ENCODE measurements around the gene NPAS2.

NPAS2 gene

DNA sequence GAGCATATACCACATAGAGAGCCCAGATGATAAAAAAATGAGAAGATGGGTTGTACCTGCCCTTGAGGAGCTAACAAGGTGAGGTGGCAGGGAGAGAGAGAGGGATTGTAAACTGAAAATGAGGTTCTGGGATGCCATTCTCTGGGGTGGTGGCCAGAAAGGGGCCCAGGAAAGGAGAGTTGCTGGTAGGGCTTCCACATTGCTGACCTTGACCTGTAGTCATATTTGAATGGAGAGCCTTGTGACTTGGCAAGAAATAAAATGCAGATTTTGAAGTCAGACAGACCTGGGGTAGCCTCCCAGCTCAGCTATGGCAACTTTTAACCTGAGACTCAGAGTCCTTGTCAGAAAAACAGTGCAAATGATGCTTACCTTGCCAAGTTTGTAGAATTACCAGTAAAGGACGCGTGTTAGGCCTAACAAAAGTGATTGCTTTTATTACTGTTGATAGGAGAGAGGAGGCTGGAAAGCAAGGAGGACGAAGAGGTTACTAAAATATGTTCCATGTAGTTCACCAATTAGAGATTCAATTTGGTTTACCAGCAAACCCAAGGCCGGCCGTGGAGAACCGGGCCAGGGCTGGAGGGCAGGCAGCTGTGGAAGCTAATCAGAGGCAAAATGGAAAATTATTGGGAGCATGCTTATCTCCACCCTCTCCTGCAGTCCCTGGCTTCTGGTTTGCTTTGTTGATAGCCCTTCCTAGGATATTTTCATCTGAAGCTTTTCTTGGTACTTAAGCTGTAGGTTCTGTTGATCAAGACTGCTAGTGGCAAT, 3.9 kb downstream of the NPAS2 start:
- DNase-seq, result no peak

DNA sequence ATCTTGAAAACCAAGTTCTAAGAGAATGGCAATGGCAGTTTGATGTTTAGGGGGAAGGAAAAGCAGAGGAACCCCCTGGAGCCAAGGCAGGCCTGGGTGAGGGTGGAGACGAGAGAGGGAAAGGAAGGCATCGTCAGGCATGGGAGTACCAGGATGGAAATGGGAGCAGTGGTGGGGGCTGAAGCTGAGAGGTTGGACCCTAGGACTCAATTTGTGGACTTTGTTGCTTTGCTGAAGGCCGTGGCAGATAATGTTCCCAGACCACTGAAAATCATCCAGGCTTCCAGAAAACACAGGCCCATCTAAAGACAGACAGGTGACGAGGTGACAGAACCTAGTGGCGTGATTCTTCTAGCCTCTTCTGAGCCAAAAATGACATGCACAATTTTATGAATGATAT, 4.9 kb downstream of the NPAS2 start:
- no peak for DNase-seq

DNA sequence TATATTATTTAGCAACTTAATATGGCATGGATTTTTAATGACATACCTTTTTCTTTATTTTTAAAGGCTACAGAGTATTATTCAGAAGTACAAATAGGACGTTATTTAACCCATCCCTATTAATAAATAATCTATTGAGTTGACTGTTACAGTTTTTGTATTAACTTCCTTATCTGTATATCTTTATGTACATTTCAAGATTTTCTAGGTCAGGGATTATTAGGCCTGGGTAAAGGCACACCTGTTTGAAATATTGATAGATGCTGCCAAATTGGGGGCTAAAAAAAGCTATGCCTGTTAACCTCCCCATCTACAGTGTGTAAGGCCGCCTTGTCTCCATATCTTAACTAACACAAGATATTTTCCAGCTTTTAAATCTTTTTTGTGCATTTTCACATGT, 6.6 kb downstream of the NPAS2 start:
- no peak for DNase-seq

GRCh38 chr2:100831158-100831750, 11.3 kb downstream of the NPAS2 start:
- no peak for DNase-seq

DNA sequence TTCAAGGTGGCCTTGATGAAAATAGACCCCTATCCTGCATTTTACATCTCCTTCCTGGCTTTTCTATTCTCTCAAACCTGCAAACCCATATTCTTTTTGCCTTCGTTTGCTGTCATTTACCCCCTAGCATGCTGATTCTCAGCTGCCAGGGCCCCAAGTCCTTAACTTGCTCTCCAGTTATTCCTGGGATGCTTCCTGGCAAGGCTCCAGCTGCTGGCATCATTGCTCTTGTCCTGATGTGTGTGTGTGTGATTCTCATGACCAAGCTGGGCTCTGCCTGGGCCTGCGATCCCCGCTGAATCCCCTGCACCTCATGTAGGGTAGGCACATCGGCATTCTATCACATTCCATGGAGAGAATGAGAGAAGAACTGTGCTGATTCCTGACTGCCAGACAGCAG, 11.9 kb downstream of the NPAS2 start:
- DNase-seq, result no peak

- DNase-seq, result no peak
Measured at GRCh38 chr2:100832885-100833284, 12.9 kb downstream of the NPAS2 start.

DNA sequence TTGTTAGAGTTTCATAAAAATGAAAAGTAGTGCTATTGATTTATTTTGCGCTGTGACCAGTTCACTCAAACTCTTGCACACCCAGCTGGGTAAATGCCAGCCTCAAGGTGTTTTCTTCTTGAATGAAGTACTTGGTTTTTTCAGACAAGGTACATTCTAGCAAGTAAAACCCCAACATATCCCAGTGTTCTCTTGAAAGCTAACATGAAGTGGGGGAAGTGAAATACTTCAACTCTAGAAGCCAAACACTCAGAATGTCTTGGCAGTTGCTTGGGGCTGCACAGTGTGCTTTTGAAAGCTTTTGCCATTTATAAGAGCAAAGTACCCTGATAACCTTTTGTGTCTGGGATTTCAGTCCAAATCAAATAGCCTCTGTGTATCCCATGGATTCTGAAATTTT, 13.4 kb downstream of the NPAS2 start:
- no peak for DNase-seq

DNA sequence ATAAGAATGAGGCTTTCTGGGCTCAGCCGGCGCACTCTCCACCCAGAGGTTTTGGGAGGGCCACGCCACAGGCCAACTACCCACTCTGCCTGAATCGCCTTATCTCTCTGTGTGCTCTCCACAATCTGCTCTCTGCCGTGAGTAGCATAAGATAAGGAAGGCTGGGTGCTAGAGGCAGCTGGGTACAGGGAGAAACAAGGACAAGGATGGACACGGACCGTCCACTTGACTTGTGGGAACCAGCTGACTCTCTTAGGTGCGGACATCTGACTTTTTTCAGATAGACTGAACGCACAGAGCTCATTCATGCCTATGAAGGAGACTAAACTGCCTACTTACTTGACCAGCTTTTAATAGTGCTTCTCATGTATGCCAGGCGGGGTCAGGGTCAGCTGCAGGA, 14.3 kb downstream of the NPAS2 start:
- DNase-seq, result no peak

DNA sequence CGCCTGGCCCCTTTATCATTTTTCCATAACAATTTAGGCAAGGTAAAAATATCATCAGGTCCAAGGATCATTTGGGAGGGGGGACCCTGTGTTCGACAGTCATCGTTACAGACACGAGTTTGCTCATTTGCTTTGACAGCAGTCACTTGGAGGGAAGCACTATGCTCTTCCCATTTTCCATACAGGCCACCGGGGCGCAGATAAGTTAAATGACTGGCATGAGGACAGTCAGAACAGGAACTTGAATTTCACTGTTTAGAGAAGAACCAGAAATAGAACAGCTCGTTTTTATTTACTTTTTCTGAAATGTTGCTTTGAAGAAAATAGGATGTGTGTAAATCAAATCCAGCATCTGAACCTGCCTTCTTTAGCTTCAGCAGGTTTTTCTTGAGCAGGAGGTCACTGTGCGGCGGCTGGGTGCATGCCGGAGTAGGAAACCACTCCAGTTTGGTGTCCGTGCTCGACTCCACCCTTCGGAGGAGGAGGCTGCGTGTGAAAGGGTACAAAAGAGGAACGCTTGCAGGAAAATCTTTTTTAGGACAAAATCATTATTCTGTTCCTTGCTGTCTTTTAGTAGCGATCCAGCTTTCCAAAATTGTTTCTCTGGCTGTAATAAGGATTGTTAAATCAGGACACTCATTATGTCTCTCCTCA, 15.2 kb downstream of the NPAS2 start:
- DNase-seq, result no peak

GRCh38 chr2:100840519-100840918, 20.6 kb downstream of the NPAS2 start:
- DNase-seq, result no peak

DNA sequence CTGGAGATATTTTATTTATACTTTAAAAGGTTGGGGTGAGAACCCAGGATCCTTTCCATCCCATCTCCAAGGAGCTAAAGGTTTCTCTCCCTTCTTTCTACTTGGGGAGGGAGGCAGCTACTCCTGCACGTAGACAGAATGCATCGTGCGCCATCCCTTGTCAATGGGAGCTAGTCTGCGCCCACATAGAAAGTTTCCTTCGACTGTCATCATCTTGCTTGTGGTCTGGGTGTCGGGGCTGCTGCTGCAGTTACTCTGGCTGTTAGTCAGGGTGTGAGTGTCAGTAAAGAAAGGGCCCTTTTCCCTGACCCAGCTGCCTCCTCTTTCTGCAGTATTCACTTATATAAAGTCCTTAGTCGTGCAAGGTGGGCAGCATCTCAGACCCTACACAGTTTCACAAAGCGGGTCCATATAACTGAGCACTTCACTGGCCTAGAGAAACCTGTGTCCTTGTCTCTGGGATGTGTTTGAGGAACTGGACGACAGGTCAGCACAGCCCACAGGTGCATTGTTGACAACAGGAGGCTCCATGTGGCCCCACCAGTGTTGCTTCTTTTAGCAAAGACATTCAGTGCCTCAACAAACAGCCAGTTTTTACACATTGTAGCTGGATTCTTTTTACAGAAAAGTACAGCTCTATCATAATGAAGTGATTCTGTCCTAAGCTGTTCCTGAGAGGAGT, 22.4 kb downstream of the NPAS2 start:
- no peak for DNase-seq

DNA sequence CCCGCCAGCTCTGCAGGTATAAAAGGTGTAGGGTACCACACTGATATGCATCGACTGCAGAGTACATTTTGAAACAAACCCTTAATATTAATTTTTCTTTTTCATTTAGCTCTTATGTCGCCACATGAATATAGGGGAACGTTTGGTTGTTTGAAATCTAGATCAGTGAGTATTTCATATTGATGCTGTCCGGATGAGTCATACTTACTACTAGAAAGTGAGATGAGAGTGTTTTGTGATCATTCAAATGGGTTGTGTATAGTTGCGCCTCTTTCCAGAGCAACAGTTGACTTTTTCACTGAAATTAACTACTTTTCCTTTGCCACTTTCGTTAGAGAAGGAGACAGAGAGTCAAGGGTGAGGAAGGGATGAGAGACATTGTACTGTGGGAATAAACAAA, 24.6 kb downstream of the NPAS2 start:
- no peak for DNase-seq

- no peak for DNase-seq
Measured at GRCh38 chr2:100845141-100845991, 25.4 kb downstream of the NPAS2 start.

DNA sequence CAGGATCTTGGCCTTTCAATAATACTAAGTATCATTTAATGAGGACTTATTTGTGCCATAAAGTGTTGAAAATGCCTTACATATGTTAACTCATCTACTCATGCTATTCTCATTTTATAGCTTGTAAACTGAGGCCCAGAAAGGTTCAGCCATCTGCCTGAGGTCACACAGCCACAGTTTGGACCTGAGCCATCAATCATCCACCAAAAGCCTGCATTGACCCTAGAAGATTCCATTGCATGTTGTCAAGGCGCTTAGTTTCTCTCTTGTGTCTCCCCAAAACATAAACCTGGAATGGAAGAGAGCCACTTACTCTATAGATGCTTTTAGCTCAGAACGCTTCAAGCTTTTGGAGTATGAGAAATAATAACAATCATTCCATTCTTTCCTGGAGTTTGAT, 26.8 kb downstream of the NPAS2 start:
- no peak for DNase-seq

GRCh38 chr2:100852447-100852846, 32.5 kb downstream of the NPAS2 start:
- DNase-seq, result no peak

DNA sequence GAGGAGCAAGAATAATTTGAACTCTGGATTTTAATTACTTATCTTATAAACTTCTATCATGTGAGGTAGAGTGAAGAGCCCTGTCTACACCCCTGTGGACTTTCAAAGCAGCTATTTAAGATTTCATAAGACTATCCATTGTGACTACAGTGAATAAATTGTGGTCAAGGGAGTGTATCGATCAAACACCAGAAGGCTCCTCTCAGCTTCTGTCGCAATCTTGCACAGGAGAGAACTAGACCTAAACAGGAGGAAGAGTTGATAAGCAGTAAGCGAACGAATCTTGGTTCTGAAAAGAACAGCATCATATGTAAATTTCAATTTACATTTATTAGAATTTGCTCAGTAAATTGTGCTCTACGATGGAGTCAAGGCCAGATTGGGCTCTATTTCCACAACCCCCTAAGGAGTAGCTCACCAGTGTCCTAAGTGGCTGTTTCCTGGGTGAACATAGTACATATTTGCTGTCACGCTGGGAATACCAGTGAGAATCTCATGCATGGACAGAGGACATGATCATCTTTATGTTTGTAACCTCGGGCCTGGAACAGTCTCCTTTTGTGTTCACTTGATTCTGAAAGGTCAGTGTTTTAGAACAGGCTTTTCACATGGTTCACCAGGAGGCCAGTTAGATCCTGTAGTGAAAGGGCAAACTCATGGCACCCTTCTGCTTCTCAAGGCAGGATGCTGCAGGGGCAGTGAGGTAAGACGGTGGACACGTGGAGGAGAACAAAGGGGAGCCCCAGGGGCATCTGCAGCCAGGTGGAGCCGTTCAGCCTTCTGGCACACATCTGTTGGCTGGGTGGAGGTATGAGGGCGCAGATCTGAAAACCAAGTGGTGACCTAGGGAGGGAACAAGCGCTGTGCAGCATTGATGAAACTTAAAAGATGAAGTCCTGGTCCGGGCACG, 33.3 kb downstream of the NPAS2 start:
- DNase-seq, result no peak

- DNase-seq, result no peak
Measured at GRCh38 chr2:100853909-100854810, 34.2 kb downstream of the NPAS2 start.

DNA sequence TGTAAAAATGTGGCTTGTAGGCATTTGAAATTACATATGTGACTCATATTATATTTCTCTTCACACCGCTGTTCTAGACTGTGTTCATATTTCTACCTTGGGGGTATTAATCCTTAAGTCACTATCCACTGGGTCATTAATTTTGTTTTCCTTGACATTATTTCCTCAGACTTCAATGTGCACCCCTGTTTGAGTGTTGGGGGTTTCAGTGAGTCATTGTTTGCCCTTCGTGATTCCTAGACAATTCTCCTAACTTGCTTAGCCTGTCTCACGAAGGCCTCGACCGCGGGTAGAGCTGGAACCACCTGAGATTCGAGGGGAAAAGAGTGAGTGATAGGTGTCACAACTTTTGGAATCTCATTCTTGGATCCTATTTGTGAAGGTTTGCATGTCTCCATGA, 35.1 kb downstream of the NPAS2 start:
- no peak for DNase-seq

DNA sequence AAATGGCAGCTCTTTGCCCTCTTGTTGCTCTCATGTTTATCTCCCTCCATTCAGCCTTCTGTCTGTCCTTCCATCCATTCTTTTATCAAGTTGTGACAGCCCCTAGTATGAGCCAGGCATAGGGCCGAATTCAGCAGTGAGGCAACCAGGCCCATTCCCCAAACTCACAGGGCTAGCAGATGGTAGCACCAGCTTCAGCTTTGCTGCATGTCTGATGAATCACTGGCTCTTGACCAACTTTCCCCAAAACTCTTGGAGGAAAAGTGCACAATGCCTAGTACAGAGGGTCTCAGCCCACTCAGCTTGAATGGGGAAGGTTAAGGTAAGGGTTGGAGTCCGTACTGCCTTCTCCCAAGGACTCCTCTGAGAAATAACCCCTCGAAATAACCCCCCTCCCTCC, 35.7 kb downstream of the NPAS2 start:
- DNase-seq, result no peak

DNA sequence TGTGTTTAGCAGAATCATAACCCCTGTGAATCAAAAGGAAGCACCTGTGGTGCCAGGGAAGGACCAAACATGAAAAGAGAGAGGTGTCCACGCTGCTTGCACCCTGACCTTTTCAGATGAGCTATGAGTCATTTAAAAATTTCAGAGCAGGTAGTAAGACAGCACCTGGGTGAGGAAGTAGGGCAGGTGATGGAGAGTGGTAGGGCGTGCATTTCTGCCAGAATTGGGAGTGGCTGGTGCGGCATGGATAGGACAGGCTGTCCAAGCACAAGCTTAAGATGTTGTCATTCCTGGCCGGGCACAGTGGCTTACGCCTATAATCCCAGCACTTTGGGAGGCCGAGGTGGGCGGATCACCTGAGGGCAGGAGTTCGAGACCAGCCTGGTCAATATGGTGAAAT, 36.8 kb downstream of the NPAS2 start:
- no peak for DNase-seq

GRCh38 chr2:100857341-100857740, 37.4 kb downstream of the NPAS2 start:
- DNase-seq, result no peak

All from SW 1271 (cell line).